Ectodermal cell (in vitro differentiated cells): ENCODE measurements around the gene CMTM7.
A peak's percentile ranks its signal among the peaks of the same experiment; 100 is the strongest.

Experiments used
- H3K27ac ChIP-seq: 2 replicates; pipeline ENCODE4 v1.7.0; 2013; ENCODE audit warnings: mild to moderate bottlenecking, low read depth, low read length; ENCODE audit not compliant: insufficient read depth, poor library complexity, severe bottlenecking
- H3K27me3 ChIP-seq: 2 replicates; pipeline ENCODE4 v1.7.0; 2013; ENCODE audit warnings: mild to moderate bottlenecking, low read length; ENCODE audit not compliant: insufficient read depth, control insufficient read depth, poor library complexity, severe bottlenecking
- H3K36me3 ChIP-seq: one replicate; pipeline ENCODE4 v1.7.0; 2013; ENCODE audit warnings: low read length; ENCODE audit not compliant: control insufficient read depth, insufficient read depth
- H3K4me1 ChIP-seq: one replicate; pipeline ENCODE4 v1.7.0; 2013; ENCODE audit warnings: low read length; ENCODE audit not compliant: control insufficient read depth, insufficient read depth
- H3K4me3 ChIP-seq: 2 replicates; pipeline ENCODE4 v1.7.0; 2013; ENCODE audit warnings: low read depth, low read length, control low read depth; ENCODE audit not compliant: insufficient read depth
- H3K9me3 ChIP-seq: 2 replicates; pipeline ENCODE4 v1.7.0; 2013; ENCODE audit warnings: mild to moderate bottlenecking, low read length, moderate library complexity; ENCODE audit not compliant: control insufficient read depth
- WGBS, 2 experiments: methylation state at CpG; one replicate each; pipeline ENCODE4 v1.1.7; 2013; ENCODE audit warnings: missing lambda C conversion rate in 2 of 2; 5-methylcytosine and 5-hydroxymethylcytosine counted together

The CMTM7 gene

DNA sequence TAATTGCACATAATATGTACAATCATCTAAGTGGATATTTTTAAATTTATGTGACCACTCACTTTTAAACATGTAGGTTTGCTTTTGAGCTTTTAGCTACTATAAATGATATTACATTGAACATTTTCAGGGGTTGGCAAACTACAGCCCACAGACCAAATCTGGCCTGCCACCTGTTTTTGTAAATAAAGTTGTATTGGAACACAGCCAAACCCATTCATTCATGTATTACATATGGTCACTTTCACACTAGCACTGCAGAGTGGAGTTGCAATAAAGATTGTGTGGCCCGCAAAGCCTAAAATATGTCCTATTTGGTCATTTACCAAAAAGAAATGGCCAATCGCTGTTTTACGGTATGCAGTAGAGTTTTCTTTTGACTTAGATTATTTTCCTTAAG is 21.2 kb downstream of the CMTM7 start:
- no peak overlapping the region for H3K4me3 ChIP-seq
- no peak overlapping the region for H3K27ac ChIP-seq
- no peaks in the 10 kb centered on the region for H3K36me3 ChIP-seq
- H3K27me3 ChIP-seq, result no peaks in the 10 kb centered on the region
- H3K9me3 ChIP-seq, result no peaks in the 10 kb centered on the region
- 98 to 99% methylated on average over 3 of the region's 3 CpGs for WGBS, 2 experiments
- H3K4me1 ChIP-seq, result peaks cover 17% of the 10 kb centered on the region

DNA sequence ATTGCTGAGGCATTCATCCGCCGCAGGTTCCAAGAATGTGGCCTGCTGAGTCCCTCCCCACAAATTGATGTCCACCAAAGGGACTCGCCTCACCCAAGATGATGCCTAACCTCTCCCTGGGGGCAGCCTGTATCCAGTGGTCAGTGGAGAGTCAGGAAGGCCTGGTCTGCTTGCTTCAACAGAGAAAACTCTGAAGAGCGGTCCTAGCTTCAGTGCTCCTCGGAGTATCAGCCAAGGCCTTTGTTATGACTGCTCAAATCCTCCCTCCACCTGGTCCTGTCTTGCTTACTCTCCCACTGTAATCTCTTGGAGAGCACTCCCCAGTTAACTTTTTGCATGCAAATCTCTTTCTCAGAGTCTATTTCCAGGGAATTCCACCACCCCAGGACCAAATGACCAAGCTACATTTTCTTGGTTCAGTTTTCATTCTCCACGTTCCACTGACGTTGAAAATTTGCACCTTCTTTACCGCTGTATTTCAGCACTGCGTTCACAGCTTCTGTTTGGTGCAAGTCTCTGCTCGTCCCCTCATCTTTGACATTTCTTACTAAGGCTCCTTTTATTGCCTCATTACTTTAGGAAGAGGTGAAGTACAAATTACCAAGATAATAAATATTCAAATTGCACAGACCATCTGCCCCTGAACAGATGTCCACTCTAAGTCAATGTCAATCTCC is 22.3 kb downstream of the CMTM7 start:
- Histone ChIP-seq H3K27ac (no peak overlapping the region), H3K4me1 (peaks cover 17% of the 10 kb centered on the region), H3K36me3 (no peaks in the 10 kb centered on the region), H3K9me3 (no peaks in the 10 kb centered on the region), H3K4me3 (no peak overlapping the region), H3K27me3 (no peaks in the 10 kb centered on the region)
- 70 to 71% methylated on average over 10 of the region's 10 CpGs for WGBS, 2 experiments

- peaks cover 4% of the 10 kb centered on the region for H3K9me3 ChIP-seq
- 93 to 95% methylated on average over 6 of the region's 6 CpGs for WGBS, 2 experiments
- peaks cover 13% of the 10 kb centered on the region for H3K4me1 ChIP-seq
- H3K4me3 ChIP-seq, result no peak overlapping the region
- no peaks in the 10 kb centered on the region for H3K36me3 ChIP-seq
- no peaks in the 10 kb centered on the region for H3K27me3 ChIP-seq
- no peak overlapping the region for H3K27ac ChIP-seq
Observed at GRCh38 chr3:32414522-32415202, 23.0 kb downstream of the CMTM7 start.

- H3K27ac ChIP-seq, result peak overlapping the region; percentile 78
Observed at GRCh38 chr3:32419742-32420125, 28.1 kb downstream of the CMTM7 start.

DNA sequence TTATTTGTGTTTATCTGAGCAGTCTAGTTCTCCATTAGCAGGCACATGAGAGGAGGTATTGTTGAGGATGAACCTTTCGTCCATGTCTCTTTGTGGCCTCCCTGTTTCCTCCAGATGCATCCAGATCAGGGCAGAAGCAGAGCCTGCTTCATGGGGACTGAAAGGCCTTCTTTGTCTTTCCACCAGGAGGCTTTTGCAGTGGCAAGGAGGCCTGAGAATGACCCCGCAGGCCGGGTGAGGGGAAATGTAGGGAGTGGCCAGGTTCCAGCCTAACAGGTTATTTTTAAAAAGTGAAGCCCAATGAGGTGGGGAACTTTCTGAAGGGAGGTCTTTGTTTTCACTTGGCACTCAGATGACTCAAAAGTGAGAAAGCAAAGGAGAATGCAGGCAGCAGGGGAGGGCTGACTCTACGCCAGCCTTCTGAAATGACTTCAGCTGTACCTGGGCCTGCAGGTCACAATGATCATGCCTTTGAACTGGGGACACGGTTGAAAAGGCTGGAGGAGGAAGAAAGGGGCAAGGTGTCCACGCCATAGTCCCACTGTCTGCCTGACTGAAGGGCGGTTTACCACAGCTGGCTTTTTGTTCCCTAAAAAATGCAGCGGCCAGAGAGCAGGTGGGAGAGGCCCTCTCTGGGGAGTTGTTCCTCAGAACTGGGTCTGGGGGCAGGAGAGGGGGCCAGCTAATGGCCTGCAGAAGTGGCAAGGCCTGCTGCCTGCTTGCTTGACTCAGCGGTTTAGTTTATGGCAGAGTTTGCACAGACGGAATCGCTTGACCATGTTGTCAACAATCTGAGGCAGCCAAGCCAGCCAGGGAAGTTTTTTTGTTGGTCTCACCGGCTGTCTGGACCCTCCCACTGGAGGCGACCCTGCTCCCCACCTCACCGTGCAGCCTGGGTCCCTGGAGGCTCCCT is 28.7 kb downstream of the CMTM7 start:
- no peaks in the 10 kb centered on the region for H3K27me3 ChIP-seq
- H3K4me1 ChIP-seq, result peaks cover 17% of the 10 kb centered on the region
- H3K36me3 ChIP-seq, result no peaks in the 10 kb centered on the region
- peak overlapping the region; percentile 78 for H3K27ac ChIP-seq
- WGBS, 2 experiments, result 61 to 65% methylated on average over 14 of the region's 14 CpGs
- peaks cover 4% of the 10 kb centered on the region for H3K9me3 ChIP-seq
- H3K4me3 ChIP-seq, result no peak overlapping the region

More at GRCh38 chr3:32419742-32420125, 28.1 kb downstream of the CMTM7 start:
- Histone ChIP-seq H3K36me3 (no peaks in the 10 kb centered on the region), H3K27me3 (no peaks in the 10 kb centered on the region), H3K4me3 (no peak overlapping the region), H3K4me1 (peaks cover 17% of the 10 kb centered on the region), H3K9me3 (peaks cover 4% of the 10 kb centered on the region)
- WGBS, 2 experiments, result 96 to 97% methylated on average over 2 of the region's 2 CpGs

DNA sequence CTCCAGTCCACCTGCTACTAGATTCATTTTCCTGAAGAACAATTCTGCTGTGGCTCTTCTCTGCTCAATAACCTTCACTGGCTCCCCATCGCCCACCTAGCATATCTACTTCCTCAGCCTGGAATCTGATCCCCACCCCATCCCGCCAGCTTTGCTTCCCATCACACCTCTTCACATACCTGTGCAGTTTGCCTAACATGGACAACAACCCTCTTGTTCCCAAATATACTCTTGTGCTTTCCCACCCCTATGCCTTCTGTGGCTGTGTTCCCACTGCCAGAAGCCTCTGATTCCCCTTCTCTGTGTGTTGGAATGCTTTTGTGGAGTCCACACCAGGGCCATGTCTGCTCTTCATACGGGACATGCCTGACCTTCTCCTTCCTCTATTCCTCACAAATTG is 29.5 kb downstream of the CMTM7 start:
- WGBS, 2 experiments, result 87 to 92% methylated on average over 3 of the region's 3 CpGs
- no peak overlapping the region for H3K27ac ChIP-seq
- H3K9me3 ChIP-seq, result peaks cover 4% of the 10 kb centered on the region

DNA sequence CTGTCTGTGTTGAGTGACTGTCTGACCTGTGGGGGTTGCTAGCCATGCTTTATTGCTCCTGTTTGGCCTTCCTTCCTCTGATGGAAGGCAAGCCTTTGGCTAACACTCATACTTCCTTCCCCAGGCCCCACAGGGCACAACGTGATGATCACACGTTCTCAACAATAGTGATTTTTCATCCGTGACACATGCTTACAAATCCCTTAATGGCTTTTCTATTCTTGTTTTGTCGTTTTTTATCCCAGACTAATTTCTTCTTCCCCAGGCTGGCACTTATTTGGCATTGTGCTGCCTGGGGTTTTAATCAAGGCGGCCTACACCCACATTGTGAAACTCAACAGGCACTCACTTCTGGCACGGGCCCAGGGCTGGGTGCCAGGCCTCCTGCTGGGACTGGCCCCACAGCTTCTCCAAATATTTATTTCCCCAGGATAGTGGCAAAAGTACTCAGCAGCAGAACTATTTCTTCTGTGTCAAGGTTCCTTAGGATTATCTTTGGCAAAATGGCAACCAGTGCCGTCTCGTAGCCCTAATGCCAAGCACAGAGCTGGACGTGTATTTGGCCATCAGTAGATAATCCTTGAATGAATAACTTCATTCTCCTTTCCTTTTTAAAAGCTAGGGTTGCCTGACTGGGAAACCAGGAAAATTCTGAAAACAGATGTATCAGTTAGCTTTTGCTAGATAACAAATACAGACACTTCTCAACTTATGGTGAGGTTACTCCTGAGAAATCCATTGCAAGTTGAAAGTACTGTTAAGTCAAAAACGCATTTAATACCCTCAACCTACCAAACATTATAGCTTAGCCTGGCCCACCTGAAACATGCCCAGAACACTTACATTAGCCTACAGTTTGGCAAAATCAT is 30.6 kb downstream of the CMTM7 start:
- H3K27me3 ChIP-seq, result no peaks in the 10 kb centered on the region

More for the DNA sequence above, 29.5 kb downstream of the CMTM7 start:
- H3K36me3 ChIP-seq, result no peaks in the 10 kb centered on the region
- no peaks in the 10 kb centered on the region for H3K27me3 ChIP-seq
- H3K4me3 ChIP-seq, result no peak overlapping the region
- peaks cover 17% of the 10 kb centered on the region for H3K4me1 ChIP-seq

DNA sequence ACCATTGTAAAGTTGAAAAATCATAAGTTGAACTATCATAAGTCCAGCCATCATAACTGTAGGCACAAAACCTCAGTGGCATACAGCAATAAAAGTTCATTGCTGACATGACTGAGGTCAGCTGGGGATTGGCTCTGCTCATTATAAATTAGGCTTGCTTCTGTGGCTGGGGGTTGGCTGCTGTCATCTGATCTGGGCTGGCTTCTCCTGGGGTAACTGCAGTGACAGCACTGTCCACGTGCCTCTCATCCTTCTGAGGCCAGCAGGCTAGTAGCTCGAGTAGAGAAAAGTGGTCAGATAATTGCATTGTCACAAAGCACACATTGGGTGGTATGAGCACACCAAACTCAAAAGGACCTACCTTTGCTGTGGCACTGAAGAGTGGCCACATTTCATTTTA is 31.3 kb downstream of the CMTM7 start:
- peaks cover 17% of the 10 kb centered on the region for H3K4me1 ChIP-seq
- no peaks in the 10 kb centered on the region for H3K36me3 ChIP-seq
- no peak overlapping the region for H3K27ac ChIP-seq
- no peaks in the 10 kb centered on the region for H3K27me3 ChIP-seq
- peaks cover 4% of the 10 kb centered on the region for H3K9me3 ChIP-seq
- no peak overlapping the region for H3K4me3 ChIP-seq
- WGBS, 2 experiments, result 65 to 69% methylated on average over 2 of the region's 2 CpGs

More for the DNA sequence above, 30.6 kb downstream of the CMTM7 start:
- Histone ChIP-seq H3K36me3 (no peaks in the 10 kb centered on the region), H3K27ac (no peak overlapping the region), H3K4me3 (no peak overlapping the region), H3K4me1 (peaks cover 17% of the 10 kb centered on the region), H3K9me3 (peaks cover 4% of the 10 kb centered on the region)
- WGBS, 2 experiments, result 83 to 87% methylated on average over 10 of the region's 10 CpGs

GRCh38 chr3:32423534-32423933 is 31.9 kb downstream of the CMTM7 start:
- Histone ChIP-seq H3K27ac (no peak overlapping the region), H3K9me3 (peaks cover 4% of the 10 kb centered on the region), H3K36me3 (no peaks in the 10 kb centered on the region), H3K27me3 (no peaks in the 10 kb centered on the region), H3K4me1 (peaks cover 17% of the 10 kb centered on the region), H3K4me3 (no peak overlapping the region)
- 94% methylated on average over 3 of the region's 3 CpGs for WGBS, 2 experiments
